MCF 10A (cell line): ENCODE measurements around the gene IL10RB. TPM values are rescaled to one million over a fixed set of nuclear protein-coding genes. Genes with fewer than 3 reads are reported as not detected.

Experiments used
- BruUV-seq: library from RNA; stranded (reverse); fragments of 400-500 nt; replicated peaks from 2 replicates; lab custom pipeline; 2021; lab: Mats Ljungman, UMichigan
- CTCF ChIA-PET: fragments of 300-600 bp; sonication (Branson Sonifier 250); formaldehyde crosslinking; extraction: SDS; loops from one replicate; lab custom pipeline; 2021; ENCODE audit warnings: antibody characterized with exemption, inconsistent platforms; lab: Yijun Ruan, JAX
- POLR2A ChIA-PET: fragments of 300-600, 350-650 bp; sonication (Branson Sonifier 250); formaldehyde crosslinking; extraction: SDS; loops from one replicate; lab custom pipeline; 2020; ENCODE audit warnings: antibody characterized with exemption, inconsistent platforms; lab: Yijun Ruan, JAX
- DNase-seq: peaks from one replicate; pipeline ENCODE4 v3.0.0-alpha.2; 2018; ENCODE audit not compliant: unreplicated experiment
- H3K27ac Mint-ChIP-seq: one replicate; pipeline ENCODE4 v1.8.0; 2022; ENCODE audit warnings: mild to moderate bottlenecking, low read depth, mixed read lengths; ENCODE audit not compliant: unreplicated experiment
- H3K27me3 Mint-ChIP-seq: one replicate; pipeline ENCODE4 v1.8.0; 2022; ENCODE audit warnings: mixed read lengths; ENCODE audit not compliant: insufficient read depth, unreplicated experiment
- H3K36me3 Mint-ChIP-seq: one replicate; pipeline ENCODE4 v1.8.0; 2022; ENCODE audit warnings: mild to moderate bottlenecking, moderate library complexity, mixed read lengths; ENCODE audit not compliant: insufficient read depth, unreplicated experiment
- H3K4me1 Mint-ChIP-seq: one replicate; pipeline ENCODE4 v1.8.0; 2022; ENCODE audit warnings: mixed read lengths; ENCODE audit not compliant: insufficient read depth, unreplicated experiment
- H3K4me3 Mint-ChIP-seq: one replicate; pipeline ENCODE4 v1.8.0; 2022; ENCODE audit warnings: mild to moderate bottlenecking, moderate library complexity, mixed read lengths; ENCODE audit not compliant: unreplicated experiment
- H3K9me3 Mint-ChIP-seq: one replicate; pipeline ENCODE4 v1.8.0; 2022; ENCODE audit warnings: mixed read lengths; ENCODE audit not compliant: unreplicated experiment
- intact Hi-C: fragments of 100-400 bp; cut with micrococcal nuclease; formaldehyde crosslinking; loops from 2 replicates; pipeline ENCODE4 v1.14.1; 2022
- total RNA-seq: library from RNA; stranded (reverse); gene quantifications from 2 replicates; pipeline ENCODE4 v1.2.3, GENCODE V29; 2022
- TF ChIP-seq, protein P1 (sequence below): fragments of 200-600 bp; IDR thresholded peaks from one replicate; pipeline ENCODE4 v1.8.0; 2022; ENCODE audit warnings: antibody characterized with exemption, mild to moderate bottlenecking; ENCODE audit not compliant: unreplicated experiment

IL10RB gene
- total RNA-seq, 1 experiment from 2014 or later: 23.2 TPM

DNA sequence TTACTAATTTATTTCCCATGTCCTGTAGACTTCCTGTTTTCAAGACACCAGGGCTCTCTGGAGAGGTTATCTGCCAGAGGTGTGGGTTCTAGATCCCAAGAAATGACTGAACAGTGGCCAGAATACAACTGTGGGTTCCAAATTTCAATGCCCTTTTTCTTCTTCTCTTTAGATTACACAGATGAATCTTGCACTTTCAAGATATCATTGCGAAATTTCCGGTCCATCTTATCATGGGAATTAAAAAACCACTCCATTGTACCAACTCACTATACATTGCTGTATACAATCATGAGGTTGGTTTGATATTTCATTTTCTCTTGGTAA lies 21.4 kb upstream of the IL10RB start:
- H3K4me1 Mint-ChIP-seq: no peaks in the 10 kb centered on the region
- H3K27me3 Mint-ChIP-seq: no peaks in the 10 kb centered on the region
- POLR2A ChIA-PET: no interaction called here
- BruUV-seq: no TSS peak
- H3K4me3 Mint-ChIP-seq: no peak overlapping the region
- H3K9me3 Mint-ChIP-seq: no peaks in the 10 kb centered on the region
- TF ChIP-seq, protein P1, sequence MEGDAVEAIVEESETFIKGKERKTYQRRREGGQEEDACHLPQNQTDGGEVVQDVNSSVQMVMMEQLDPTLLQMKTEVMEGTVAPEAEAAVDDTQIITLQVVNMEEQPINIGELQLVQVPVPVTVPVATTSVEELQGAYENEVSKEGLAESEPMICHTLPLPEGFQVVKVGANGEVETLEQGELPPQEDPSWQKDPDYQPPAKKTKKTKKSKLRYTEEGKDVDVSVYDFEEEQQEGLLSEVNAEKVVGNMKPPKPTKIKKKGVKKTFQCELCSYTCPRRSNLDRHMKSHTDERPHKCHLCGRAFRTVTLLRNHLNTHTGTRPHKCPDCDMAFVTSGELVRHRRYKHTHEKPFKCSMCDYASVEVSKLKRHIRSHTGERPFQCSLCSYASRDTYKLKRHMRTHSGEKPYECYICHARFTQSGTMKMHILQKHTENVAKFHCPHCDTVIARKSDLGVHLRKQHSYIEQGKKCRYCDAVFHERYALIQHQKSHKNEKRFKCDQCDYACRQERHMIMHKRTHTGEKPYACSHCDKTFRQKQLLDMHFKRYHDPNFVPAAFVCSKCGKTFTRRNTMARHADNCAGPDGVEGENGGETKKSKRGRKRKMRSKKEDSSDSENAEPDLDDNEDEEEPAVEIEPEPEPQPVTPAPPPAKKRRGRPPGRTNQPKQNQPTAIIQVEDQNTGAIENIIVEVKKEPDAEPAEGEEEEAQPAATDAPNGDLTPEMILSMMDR: no peak
- peaks cover 64% of the 10 kb centered on the region for H3K36me3 Mint-ChIP-seq
- CTCF ChIA-PET: interaction anchor here (0.6 kb wide), 1 partner anchor 161 kb away, joined by 3 read pairs; no protein-coding TSS in a partner anchor
- DNase-seq: no peak
- intact Hi-C loops: no loop called here
- H3K27ac Mint-ChIP-seq: no peak overlapping the region

GRCh38 chr21:33245289-33245918 lies 20.8 kb upstream of the IL10RB start:
- intact Hi-C loops: no loop called here
- H3K4me1 Mint-ChIP-seq: no peaks in the 10 kb centered on the region
- BruUV-seq: no TSS peak
- H3K36me3 Mint-ChIP-seq: peaks cover 71% of the 10 kb centered on the region
- CTCF ChIA-PET: interaction anchor here (0.9 to 1.1 kb wide), 2 partner anchors 11 to 200 kb away, joined by 3 to 4 read pairs; no protein-coding TSS in a partner anchor
- H3K9me3 Mint-ChIP-seq: no peaks in the 10 kb centered on the region
- TF ChIP-seq, protein P1: no peak
- POLR2A ChIA-PET: no interaction called here
- H3K4me3 Mint-ChIP-seq: no peak overlapping the region
- H3K27ac Mint-ChIP-seq: no peak overlapping the region
- no peaks in the 10 kb centered on the region for H3K27me3 Mint-ChIP-seq
- no peak for DNase-seq

GRCh38 chr21:33246506-33246905 lies 19.7 kb upstream of the IL10RB start:
- CTCF ChIA-PET: interaction anchor here (1.1 kb wide), 1 partner anchor 12 kb away, joined by 3 read pairs; no protein-coding TSS in a partner anchor
- intact Hi-C loops: no loop called here
- DNase-seq: no peak
- no TSS peak for BruUV-seq
- Mint-ChIP-seq H3K27ac (no peak overlapping the region), H3K27me3 (no peaks in the 10 kb centered on the region), H3K4me3 (no peak overlapping the region), H3K9me3 (no peaks in the 10 kb centered on the region), H3K36me3 (peaks cover 82% of the 10 kb centered on the region), H3K4me1 (no peaks in the 10 kb centered on the region)
- POLR2A ChIA-PET: interaction anchor here (0.7 kb wide), 1 partner anchor 43 kb away, joined by 3 read pairs; no protein-coding TSS in a partner anchor
- TF ChIP-seq, protein P1: no peak

GRCh38 chr21:33246963-33247362 lies 19.2 kb upstream of the IL10RB start:
- ChIA-PET POLR2A (interaction anchor here (0.7 kb wide), 1 partner anchor 42 kb away, joined by 3 read pairs; no protein-coding TSS in a partner anchor), CTCF (interaction anchor here (0.6 kb wide), 1 partner anchor 346 kb away, joined by 3 read pairs; no protein-coding TSS in a partner anchor)
- no TSS peak for BruUV-seq

More at GRCh38 chr21:33246963-33247362, 19.2 kb upstream of the IL10RB start:
- DNase-seq: no peak
- no peak overlapping the region for H3K27ac Mint-ChIP-seq
- H3K36me3 Mint-ChIP-seq: peaks cover 81% of the 10 kb centered on the region
- H3K27me3 Mint-ChIP-seq: no peaks in the 10 kb centered on the region
- intact Hi-C loops: no loop called here
- no peaks in the 10 kb centered on the region for H3K4me1 Mint-ChIP-seq
- no peak overlapping the region for H3K4me3 Mint-ChIP-seq
- TF ChIP-seq, protein P1: no peak
- H3K9me3 Mint-ChIP-seq: no peaks in the 10 kb centered on the region
